Fibroblast of skin of scalp (primary cell): ENCODE data around the gene IPO11.
"Not testable (repeated sequence)": the region's sequence is repeated elsewhere in the genome, so short reads cannot be mapped to it uniquely, and the experiment has no call there.

Experiments used
- DNase-seq: peaks from one replicate; pipeline ENCODE4 v3.0.0-alpha.2; 2013

The IPO11 gene

GRCh38 chr5:62520812-62521211, 108.2 kb downstream of the IPO11 start:
- not testable (repeated sequence) for DNase-seq

- no peak for DNase-seq
These were observed 108.8 kb downstream of the IPO11 start for GRCh38 chr5:62521319-62521718.

- no peak for DNase-seq
These were observed 110.2 kb downstream of the IPO11 start for GRCh38 chr5:62522811-62523210.

GRCh38 chr5:62533597-62533996, 121.0 kb downstream of the IPO11 start:
- no peak for DNase-seq

- no peak for DNase-seq
These were observed 122.1 kb downstream of the IPO11 start for GRCh38 chr5:62534461-62535236.

- no peak for DNase-seq
These were observed 123.7 kb downstream of the IPO11 start for GRCh38 chr5:62536232-62536631.

- DNase-seq: no peak
These were observed 124.2 kb downstream of the IPO11 start for GRCh38 chr5:62536783-62537182.

- peak; percentile 17 for DNase-seq
These were observed 125.7 kb downstream of the IPO11 start for GRCh38 chr5:62538017-62538942.

GRCh38 chr5:62542720-62543119, 130.2 kb downstream of the IPO11 start:
- no peak for DNase-seq

- DNase-seq: no peak
These were observed 135.5 kb downstream of the IPO11 start for GRCh38 chr5:62547945-62548630.

- no peak for DNase-seq
These were observed 137.5 kb downstream of the IPO11 start for GRCh38 chr5:62550103-62550502.

GRCh38 chr5:62555930-62556329, 143.4 kb downstream of the IPO11 start:
- DNase-seq: no peak

GRCh38 chr5:62558941-62559340, 146.4 kb downstream of the IPO11 start:
- DNase-seq: no peak

- no peak for DNase-seq
These were observed 148.2 kb downstream of the IPO11 start for GRCh38 chr5:62560786-62561185.

GRCh38 chr5:62561896-62562295, 149.3 kb downstream of the IPO11 start:
- DNase-seq: no peak

GRCh38 chr5:62562867-62563266, 150.3 kb downstream of the IPO11 start:
- no peak for DNase-seq

- DNase-seq: no peak
These were observed 151.5 kb downstream of the IPO11 start for GRCh38 chr5:62564101-62564500.

- DNase-seq: not testable (repeated sequence)
These were observed 153.2 kb downstream of the IPO11 start for GRCh38 chr5:62565740-62566139.

- DNase-seq: no peak
These were observed 155.6 kb downstream of the IPO11 start for GRCh38 chr5:62568143-62568542.

- no peak for DNase-seq
These were observed 156.4 kb downstream of the IPO11 start for GRCh38 chr5:62568800-62569432.

- no peak for DNase-seq
These were observed 156.9 kb downstream of the IPO11 start for GRCh38 chr5:62569470-62569869.

- DNase-seq: no peak
These were observed 160.5 kb downstream of the IPO11 start for GRCh38 chr5:62572918-62573514.
